Measurements from ENCODE around the gene SH3GL2.

GRCh38 chr9:17739736-17740135 lies 160.9 kb downstream of the SH3GL2 start:
- TF ChIP-seq POLR2A (IDR thresholded peaks at IDR 0.05) (no peak), CTCF (IDR thresholded peaks at IDR 0.05) (no peak)

Data from thyroid gland (tissue), 4 donors.